Thyroid gland (tissue), 4 donors: ENCODE results near the gene LEFTY2.

Source experiments
- POLR2A ChIP-seq, 2 donors: fragments of 450-650 bp; IDR thresholded peaks; one replicate each; pipeline ENCODE4 v1.6.1; 2017; ENCODE audit warnings: antibody characterized with exemption in 2 of 2, mild to moderate bottlenecking in 2 of 2, moderate library complexity in 1 of 2
- TF ChIP-seq, protein P1 (sequence below), 6 experiments: fragments of 200-600 bp in 3 of 6; fragments of 450-650 bp in 3 of 6; sonication (generic) in 3 of 6; IDR thresholded peaks; one replicate each; pipeline ENCODE4 v1.5.1; 2016 to 2019; ENCODE audit warnings: antibody characterized with exemption in 6 of 6, mild to moderate bottlenecking in 2 of 6, inconsistent platforms in 1 of 6, moderate library complexity in 1 of 6

DNA sequence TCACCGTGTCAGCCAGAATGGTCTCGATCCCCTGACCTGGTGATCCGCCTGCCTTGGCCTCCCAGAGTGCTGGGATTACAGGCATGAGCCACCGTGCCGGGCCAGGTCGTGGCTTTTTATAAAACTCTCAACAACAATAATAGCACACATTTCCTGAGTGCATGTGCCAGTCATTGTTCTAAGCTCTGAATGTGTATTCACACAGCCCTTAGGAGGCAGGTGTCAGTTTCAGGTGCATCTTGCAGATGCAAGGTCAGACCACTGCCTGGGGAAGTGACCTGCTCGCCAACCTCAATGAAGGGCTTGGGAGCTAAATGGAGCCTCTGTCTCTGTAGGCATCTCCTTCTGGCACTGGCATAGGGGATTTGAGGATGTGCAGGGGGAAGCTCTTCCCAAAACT lies 1.6 kb upstream of the LEFTY2 start:
- TF ChIP-seq, protein P1, sequence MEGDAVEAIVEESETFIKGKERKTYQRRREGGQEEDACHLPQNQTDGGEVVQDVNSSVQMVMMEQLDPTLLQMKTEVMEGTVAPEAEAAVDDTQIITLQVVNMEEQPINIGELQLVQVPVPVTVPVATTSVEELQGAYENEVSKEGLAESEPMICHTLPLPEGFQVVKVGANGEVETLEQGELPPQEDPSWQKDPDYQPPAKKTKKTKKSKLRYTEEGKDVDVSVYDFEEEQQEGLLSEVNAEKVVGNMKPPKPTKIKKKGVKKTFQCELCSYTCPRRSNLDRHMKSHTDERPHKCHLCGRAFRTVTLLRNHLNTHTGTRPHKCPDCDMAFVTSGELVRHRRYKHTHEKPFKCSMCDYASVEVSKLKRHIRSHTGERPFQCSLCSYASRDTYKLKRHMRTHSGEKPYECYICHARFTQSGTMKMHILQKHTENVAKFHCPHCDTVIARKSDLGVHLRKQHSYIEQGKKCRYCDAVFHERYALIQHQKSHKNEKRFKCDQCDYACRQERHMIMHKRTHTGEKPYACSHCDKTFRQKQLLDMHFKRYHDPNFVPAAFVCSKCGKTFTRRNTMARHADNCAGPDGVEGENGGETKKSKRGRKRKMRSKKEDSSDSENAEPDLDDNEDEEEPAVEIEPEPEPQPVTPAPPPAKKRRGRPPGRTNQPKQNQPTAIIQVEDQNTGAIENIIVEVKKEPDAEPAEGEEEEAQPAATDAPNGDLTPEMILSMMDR (IDR thresholded peaks at IDR 0.05) = no peak
- no peak for TF ChIP-seq POLR2A (IDR thresholded peaks at IDR 0.05)
